Peyer's patch (tissue), 4 donors: ENCODE measurements around the gene UBQLN1.
A peak's percentile ranks its signal among the peaks of the same experiment; 100 is the strongest.

Experiments
- CTCF ChIP-seq, 6 experiments: fragments of 450-650 bp in 4 of 6; fragments of 200-600 bp in 2 of 6; sonication (generic) in 1 of 6; IDR thresholded peaks; one replicate each; pipeline ENCODE4 v1.5.1; 2017 to 2019; ENCODE audit warnings: antibody characterized with exemption in 6 of 6, mild to moderate bottlenecking in 3 of 6, moderate library complexity in 1 of 6
- POLR2A ChIP-seq, 2 donors: fragments of 450-650 bp; IDR thresholded peaks; one replicate each; pipeline ENCODE4 v1.5.1; 2017; ENCODE audit warnings: antibody characterized with exemption in 2 of 2, mild to moderate bottlenecking in 2 of 2, moderate library complexity in 2 of 2

- TF ChIP-seq CTCF (IDR thresholded peaks at IDR 0.05) (no peak), POLR2A (IDR thresholded peaks at IDR 0.05) (peak in 1 of 2 donors; percentile 38)
Observed at GRCh38 chr9:83625178-83625577, 82.6 kb downstream of the UBQLN1 start.
